ENCODE measurements around the gene TEAD3. TPM values are rescaled to one million over a fixed set of nuclear protein-coding genes. Genes with fewer than 3 reads are reported as not detected.
A peak's percentile ranks its signal among the peaks of the same experiment; 100 is the strongest.
"Not testable (repeated sequence)": the region's sequence is repeated elsewhere in the genome, so short reads cannot be mapped to it uniquely, and the experiment has no call there.

The TEAD3 gene
- 28.0 TPM for total RNA-seq
- long read RNA-seq, partial matches to known transcripts: 33 of 36 reads
- long read RNA-seq, other reads (novel, unspliced or antisense): 3 of 36 reads

GRCh38 chr6:35496841-35497570 is at the start of gene TEAD3:
TSS of gene TEAD3 (minus strand) at chr6:35497079.
- Histone ChIP-seq H3K27ac (replicated peaks) (peak within 1 kb of the TSS; percentile 96), H3K4me1 (peaks cover 73% of the 10 kb centered on the region), H3K36me3 (no peaks in the 10 kb centered on the region), H3K27me3 (ENCODE audit: low read depth) (peaks cover 31% of the 10 kb centered on the region), H3K4me3 (peak within 1 kb of the TSS; percentile 85), H3K9me3 (replicated peaks) (no peaks in the 10 kb centered on the region)
- DNase-seq: peak; percentile 64
- intact Hi-C loops (cut with micrococcal nuclease): no loop called here
- peak; percentile 9 for TF ChIP-seq CTCF (IDR thresholded peaks at IDR 0.05; ENCODE audit: borderline replicate concordance)

GRCh38 chr6:35544769-35545361 is 48.0 kb upstream of the TEAD3 start:
- Histone ChIP-seq H3K27ac (replicated peaks) (no peak overlapping the region), H3K9me3 (replicated peaks) (peaks cover 21% of the 10 kb centered on the region), H3K36me3 (no peaks in the 10 kb centered on the region), H3K27me3 (ENCODE audit: low read depth) (peaks cover 48% of the 10 kb centered on the region), H3K4me3 (no peak overlapping the region), H3K4me1 (no peaks in the 10 kb centered on the region)
- intact Hi-C loops (cut with micrococcal nuclease): no loop called here
- DNase-seq: no peak
- TF ChIP-seq CTCF (IDR thresholded peaks at IDR 0.05; ENCODE audit: borderline replicate concordance): no peak

- intact Hi-C loops (cut with micrococcal nuclease): no loop called here
- TF ChIP-seq CTCF (IDR thresholded peaks at IDR 0.05; ENCODE audit: borderline replicate concordance): no peak
Measured at GRCh38 chr6:35543459-35544193, 46.7 kb upstream of the TEAD3 start.

GRCh38 chr6:35541836-35542235 is 45.0 kb upstream of the TEAD3 start:
- H3K9me3 ChIP-seq (replicated peaks): peaks cover 16% of the 10 kb centered on the region
- intact Hi-C loops (cut with micrococcal nuclease): no loop called here
- H3K27me3 ChIP-seq (ENCODE audit: low read depth): peaks cover 29% of the 10 kb centered on the region
- H3K36me3 ChIP-seq: no peaks in the 10 kb centered on the region
- H3K27ac ChIP-seq (replicated peaks): no peak overlapping the region
- H3K4me3 ChIP-seq: no peak overlapping the region
- no peaks in the 10 kb centered on the region for H3K4me1 ChIP-seq
- no peak for TF ChIP-seq CTCF (IDR thresholded peaks at IDR 0.05; ENCODE audit: borderline replicate concordance)
- no peak for DNase-seq

More at GRCh38 chr6:35543459-35544193, 46.7 kb upstream of the TEAD3 start:
- Histone ChIP-seq H3K27me3 (ENCODE audit: low read depth) (peaks cover 47% of the 10 kb centered on the region), H3K9me3 (replicated peaks) (peaks cover 16% of the 10 kb centered on the region), H3K4me1 (no peaks in the 10 kb centered on the region), H3K4me3 (no peak overlapping the region), H3K27ac (replicated peaks) (no peak overlapping the region), H3K36me3 (no peaks in the 10 kb centered on the region)
- DNase-seq: no peak

GRCh38 chr6:35539223-35539622 is 42.3 kb upstream of the TEAD3 start:
- peaks cover 6% of the 10 kb centered on the region for H3K27me3 ChIP-seq (ENCODE audit: low read depth)
- H3K4me1 ChIP-seq: no peaks in the 10 kb centered on the region
- intact Hi-C loops (cut with micrococcal nuclease): no loop called here
- H3K9me3 ChIP-seq (replicated peaks): peaks cover 16% of the 10 kb centered on the region
- H3K27ac ChIP-seq (replicated peaks): no peak overlapping the region
- H3K4me3 ChIP-seq: no peak overlapping the region
- no peak for TF ChIP-seq CTCF (IDR thresholded peaks at IDR 0.05; ENCODE audit: borderline replicate concordance)
- H3K36me3 ChIP-seq: no peaks in the 10 kb centered on the region
- no peak for DNase-seq

GRCh38 chr6:35535847-35536246 is 39.0 kb upstream of the TEAD3 start:
- peaks cover 33% of the 10 kb centered on the region for H3K27me3 ChIP-seq (ENCODE audit: low read depth)

More at GRCh38 chr6:35535847-35536246, 39.0 kb upstream of the TEAD3 start:
- intact Hi-C loops (cut with micrococcal nuclease); H3K9me3 ChIP-seq (replicated peaks); H3K36me3 ChIP-seq; H3K27ac ChIP-seq (replicated peaks); H3K4me3 ChIP-seq; H3K4me1 ChIP-seq; DNase-seq: not testable (repeated sequence)
